Body of pancreas (tissue), 4 donors: Measurements from ENCODE around the gene PRDM16.

Experiments
- POLR2A ChIP-seq, 3 donors: fragments of 450-650 bp; IDR thresholded peaks; one replicate each; pipeline ENCODE4 v1.6.1; 2016; ENCODE audit warnings: antibody characterized with exemption in 3 of 3, mild to moderate bottlenecking in 2 of 3
- TF ChIP-seq, protein P1 (sequence below), 7 experiments: fragments of 450-650 bp in 4 of 7; fragments of 200-600 bp in 3 of 7; sonication (generic) in 3 of 7; IDR thresholded peaks; one replicate each; pipeline ENCODE4 v1.5.1; 2016 to 2019; ENCODE audit warnings: antibody characterized with exemption in 7 of 7

DNA sequence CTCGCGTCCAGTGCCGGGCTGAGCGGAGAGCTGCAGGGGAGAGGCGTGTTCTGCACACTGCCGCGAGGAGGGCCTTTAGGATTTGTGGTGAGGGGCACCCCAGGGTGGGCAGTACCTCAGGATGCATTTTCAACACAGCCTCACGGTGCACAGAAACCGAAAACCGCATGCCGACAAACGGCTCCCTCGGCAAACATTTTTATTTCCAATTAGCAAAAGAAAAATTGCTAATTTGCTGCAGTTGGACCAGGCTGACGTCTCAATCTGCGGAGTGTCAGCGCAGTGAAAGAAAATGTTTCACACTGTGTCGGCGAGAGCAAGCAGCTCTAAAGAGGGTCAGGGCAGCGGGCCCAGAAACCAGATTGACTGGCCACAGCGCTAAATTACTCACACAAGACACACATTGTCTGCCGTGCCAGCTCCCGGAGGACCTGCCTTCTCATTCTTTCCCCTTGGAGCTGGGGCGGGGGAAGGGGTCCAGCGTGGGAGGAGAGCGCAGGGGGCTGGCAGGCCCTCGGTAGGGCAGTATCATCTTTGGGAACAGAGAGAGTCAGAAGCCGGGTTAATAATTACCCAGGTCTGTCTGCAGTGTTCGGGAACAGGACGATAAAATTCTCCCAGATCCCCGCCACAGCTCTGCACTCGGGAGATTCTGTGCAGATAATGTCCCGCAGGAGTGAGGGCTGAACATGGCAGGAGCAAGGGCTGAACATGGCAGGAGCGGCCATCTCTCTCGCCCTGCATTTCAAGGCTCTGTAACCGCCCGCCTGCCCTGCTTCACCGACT lies 150.2 kb downstream of the PRDM16 start:
- TF ChIP-seq, protein P1, sequence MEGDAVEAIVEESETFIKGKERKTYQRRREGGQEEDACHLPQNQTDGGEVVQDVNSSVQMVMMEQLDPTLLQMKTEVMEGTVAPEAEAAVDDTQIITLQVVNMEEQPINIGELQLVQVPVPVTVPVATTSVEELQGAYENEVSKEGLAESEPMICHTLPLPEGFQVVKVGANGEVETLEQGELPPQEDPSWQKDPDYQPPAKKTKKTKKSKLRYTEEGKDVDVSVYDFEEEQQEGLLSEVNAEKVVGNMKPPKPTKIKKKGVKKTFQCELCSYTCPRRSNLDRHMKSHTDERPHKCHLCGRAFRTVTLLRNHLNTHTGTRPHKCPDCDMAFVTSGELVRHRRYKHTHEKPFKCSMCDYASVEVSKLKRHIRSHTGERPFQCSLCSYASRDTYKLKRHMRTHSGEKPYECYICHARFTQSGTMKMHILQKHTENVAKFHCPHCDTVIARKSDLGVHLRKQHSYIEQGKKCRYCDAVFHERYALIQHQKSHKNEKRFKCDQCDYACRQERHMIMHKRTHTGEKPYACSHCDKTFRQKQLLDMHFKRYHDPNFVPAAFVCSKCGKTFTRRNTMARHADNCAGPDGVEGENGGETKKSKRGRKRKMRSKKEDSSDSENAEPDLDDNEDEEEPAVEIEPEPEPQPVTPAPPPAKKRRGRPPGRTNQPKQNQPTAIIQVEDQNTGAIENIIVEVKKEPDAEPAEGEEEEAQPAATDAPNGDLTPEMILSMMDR (IDR thresholded peaks at IDR 0.05): no peak
- peak in 2 of 3 donors; percentile 36 to 50 for TF ChIP-seq POLR2A (IDR thresholded peaks at IDR 0.05)
